HEK293 (cell line): ENCODE data around the gene JMJD7.

Experiments
- CTCF ChIA-PET: fragments of 350-600 bp; formaldehyde crosslinking; extraction: SDS; loops from one replicate; lab custom pipeline; 2021; ENCODE audit warnings: antibody characterized with exemption; lab: Yijun Ruan, JAX
- POLR2A ChIA-PET: fragments of 300-600 bp; formaldehyde crosslinking; extraction: SDS; loops from one replicate; lab custom pipeline; 2020; ENCODE audit warnings: antibody characterized with exemption, inconsistent platforms; lab: Yijun Ruan, JAX
- H3K27ac ChIP-seq: fragments of 200-500 bp; sonication (Bioruptor generic); 2 replicates; pipeline ENCODE4 v1.5.1; 2014; ENCODE audit warnings: low read depth, low read length, control low read depth, inconsistent platforms; ENCODE audit errors: extremely low read depth
- H3K36me3 ChIP-seq, 2 experiments: fragments of 200-500 bp in 1 of 2; sonication (Bioruptor generic) in 1 of 2; 1 replicate in 1 of 2; 2 replicates in 1 of 2; pipeline ENCODE4 v1.5.1; 2014 to 2017; ENCODE audit warnings: inconsistent platforms in 2 of 2, low read length in 2 of 2; ENCODE audit not compliant: control insufficient read depth in 2 of 2, insufficient read depth in 1 of 2
- H3K4me1 ChIP-seq: fragments of 200-500 bp; sonication (Bioruptor generic); 2 replicates; pipeline ENCODE4 v1.5.1; 2014; ENCODE audit warnings: mild to moderate bottlenecking, low read length, inconsistent platforms; ENCODE audit not compliant: control insufficient read depth, insufficient read depth
- H3K4me3 ChIP-seq: 2 replicates; pipeline ENCODE4 v1.5.1; 2011; ENCODE audit warnings: low read depth, mild to moderate bottlenecking, control low read depth, low read length, moderate library complexity
- H3K9me3 ChIP-seq: fragments of 200-500 bp; sonication (Bioruptor generic); 2 replicates; pipeline ENCODE4 v1.5.1; 2014; ENCODE audit warnings: low read depth, low read length, inconsistent platforms; ENCODE audit not compliant: control insufficient read depth, insufficient read depth
- CTCF ChIP-seq: fragments of 450-650 bp; formaldehyde crosslinking; IDR thresholded peaks from 2 replicates; pipeline ENCODE4 v1.5.1; 2016; ENCODE audit warnings: missing biosample characterization, missing genetic modification characterization
- GLIS1 ChIP-seq: fragments of 450-650 bp; formaldehyde crosslinking; IDR thresholded peaks from 2 replicates; pipeline ENCODE4 v1.5.1; 2016; ENCODE audit warnings: missing biosample characterization, missing genetic modification characterization
- KLF9 ChIP-seq: fragments of 450-650 bp; formaldehyde crosslinking; IDR thresholded peaks from 2 replicates; pipeline ENCODE4 v1.5.1; 2016; ENCODE audit warnings: missing biosample characterization, missing genetic modification characterization, low read depth
- PBX3 ChIP-seq: sonication (generic); formaldehyde crosslinking; IDR thresholded peaks from 2 replicates; pipeline ENCODE4 v1.8.1; 2022; ENCODE audit warnings: mild to moderate bottlenecking, moderate library complexity, missing genetic modification reagents
- TCF7L2 ChIP-seq: IDR thresholded peaks from 2 replicates; pipeline ENCODE4 v1.6.1; 2011; ENCODE audit warnings: low read depth, mild to moderate bottlenecking, inconsistent platforms, low read length, moderate library complexity, borderline replicate concordance
- TSHZ1 ChIP-seq: fragments of 450-650 bp; formaldehyde crosslinking; IDR thresholded peaks from 2 replicates; pipeline ENCODE4 v1.5.1; 2016; ENCODE audit warnings: missing biosample characterization, missing genetic modification characterization, borderline replicate concordance
- YY2 ChIP-seq: fragments of 450-650 bp; formaldehyde crosslinking; IDR thresholded peaks from 2 replicates; pipeline ENCODE4 v1.5.1; 2016; ENCODE audit warnings: missing biosample characterization, missing genetic modification characterization
- ZBTB17 ChIP-seq: fragments of 450-650 bp; formaldehyde crosslinking; IDR thresholded peaks from 2 replicates; pipeline ENCODE4 v1.5.1; 2016; ENCODE audit warnings: missing biosample characterization, missing genetic modification characterization
- ZBTB20 ChIP-seq: fragments of 450-650 bp; formaldehyde crosslinking; IDR thresholded peaks from 2 replicates; pipeline ENCODE4 v1.5.1; 2016; ENCODE audit warnings: missing biosample characterization, missing genetic modification characterization
- ZNF121 ChIP-seq: fragments of 450-650 bp; formaldehyde crosslinking; IDR thresholded peaks from 2 replicates; pipeline ENCODE4 v1.5.1; 2016; ENCODE audit warnings: missing biosample characterization, missing genetic modification characterization
- ZNF146 ChIP-seq: fragments of 450-650 bp; formaldehyde crosslinking; IDR thresholded peaks from 2 replicates; pipeline ENCODE4 v1.5.1; 2016; ENCODE audit warnings: missing biosample characterization, missing genetic modification characterization
- ZNF335 ChIP-seq: fragments of 450-650 bp; formaldehyde crosslinking; conservative IDR thresholded peaks from 2 replicates; pipeline ENCODE4 v1.5.1; 2016; ENCODE audit warnings: missing biosample characterization, missing genetic modification characterization
- ZNF530 ChIP-seq: fragments of 450-650 bp; formaldehyde crosslinking; IDR thresholded peaks from 2 replicates; pipeline ENCODE4 v1.5.1; 2016; ENCODE audit warnings: low read depth, missing biosample characterization, missing genetic modification characterization
- ZNF544 ChIP-seq: fragments of 450-650 bp; formaldehyde crosslinking; IDR thresholded peaks from 2 replicates; pipeline ENCODE4 v1.5.0; 2017; ENCODE audit warnings: missing biosample characterization, missing genetic modification characterization
- ZNF571 ChIP-seq: fragments of 450-650 bp; formaldehyde crosslinking; IDR thresholded peaks from 2 replicates; pipeline ENCODE4 v1.5.0; 2017; ENCODE audit warnings: missing biosample characterization, missing genetic modification characterization
- ZNF600 ChIP-seq: fragments of 450-650 bp; formaldehyde crosslinking; IDR thresholded peaks from 2 replicates; pipeline ENCODE4 v1.5.1; 2016; ENCODE audit warnings: missing biosample characterization, missing genetic modification characterization
- ZNF660 ChIP-seq: fragments of 450-650 bp; IDR thresholded peaks from 2 replicates; pipeline ENCODE4 v1.5.1; 2018; ENCODE audit warnings: missing biosample characterization, mild to moderate bottlenecking, missing genetic modification characterization
- ZNF785 ChIP-seq: fragments of 450-650 bp; formaldehyde crosslinking; IDR thresholded peaks from 2 replicates; pipeline ENCODE4 v1.5.1; 2016; ENCODE audit warnings: missing biosample characterization, missing genetic modification characterization
- TF ChIP-seq, protein P1 (sequence below): fragments of 450-650 bp; formaldehyde crosslinking; IDR thresholded peaks from 2 replicates; pipeline ENCODE4 v1.5.1; 2016; ENCODE audit warnings: missing biosample characterization, missing genetic modification characterization
- TF ChIP-seq, protein P2 (sequence below): fragments of 450-650 bp; formaldehyde crosslinking; IDR thresholded peaks from 2 replicates; pipeline ENCODE4 v1.5.1; 2017; ENCODE audit warnings: missing biosample characterization, missing genetic modification characterization

The JMJD7 gene

GRCh38 chr15:41884458-41884857 is 56.6 kb downstream of the JMJD7 start:
- ChIA-PET CTCF (interaction anchor here (1.2 kb wide), 1 partner anchor 85 kb away, joined by 3 read pairs; no protein-coding TSS in a partner anchor), POLR2A (no interaction called here)
- H3K4me1 ChIP-seq: no peaks in the 10 kb centered on the region
- H3K4me3 ChIP-seq: no peak overlapping the region
- H3K27ac ChIP-seq: no peak overlapping the region
- TF ChIP-seq ZNF121 (tag by site-specific recombination) (no peak), ZNF146 (no peak), KLF9 (no peak), PBX3 (CRISPR knock-in tag) (no peak), ZBTB20 (tag by site-specific recombination) (no peak), ZNF660 (tag by site-specific recombination) (no peak), ZNF544 (tag by site-specific recombination) (no peak), ZNF335 (no peak), ZNF785 (tag by site-specific recombination) (no peak), CTCF (tag by site-specific recombination) (no peak), ZNF600 (tag by site-specific recombination) (no peak), GLIS1 (tag by site-specific recombination) (no peak), ZBTB17 (tag by site-specific recombination) (no peak), ZNF530 (tag by site-specific recombination) (no peak), YY2 (tag by site-specific recombination) (no peak), TCF7L2 (no peak), TSHZ1 (tag by site-specific recombination) (no peak), ZNF571 (no peak)
- TF ChIP-seq, protein P1, sequence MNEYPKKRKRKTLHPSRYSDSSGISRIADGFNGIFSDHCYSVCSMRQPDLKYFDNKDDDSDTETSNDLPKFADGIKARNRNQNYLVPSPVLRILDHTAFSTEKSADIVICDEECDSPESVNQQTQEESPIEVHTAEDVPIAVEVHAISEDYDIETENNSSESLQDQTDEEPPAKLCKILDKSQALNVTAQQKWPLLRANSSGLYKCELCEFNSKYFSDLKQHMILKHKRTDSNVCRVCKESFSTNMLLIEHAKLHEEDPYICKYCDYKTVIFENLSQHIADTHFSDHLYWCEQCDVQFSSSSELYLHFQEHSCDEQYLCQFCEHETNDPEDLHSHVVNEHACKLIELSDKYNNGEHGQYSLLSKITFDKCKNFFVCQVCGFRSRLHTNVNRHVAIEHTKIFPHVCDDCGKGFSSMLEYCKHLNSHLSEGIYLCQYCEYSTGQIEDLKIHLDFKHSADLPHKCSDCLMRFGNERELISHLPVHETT (tag by site-specific recombination): no peak
- TF ChIP-seq, protein P2, sequence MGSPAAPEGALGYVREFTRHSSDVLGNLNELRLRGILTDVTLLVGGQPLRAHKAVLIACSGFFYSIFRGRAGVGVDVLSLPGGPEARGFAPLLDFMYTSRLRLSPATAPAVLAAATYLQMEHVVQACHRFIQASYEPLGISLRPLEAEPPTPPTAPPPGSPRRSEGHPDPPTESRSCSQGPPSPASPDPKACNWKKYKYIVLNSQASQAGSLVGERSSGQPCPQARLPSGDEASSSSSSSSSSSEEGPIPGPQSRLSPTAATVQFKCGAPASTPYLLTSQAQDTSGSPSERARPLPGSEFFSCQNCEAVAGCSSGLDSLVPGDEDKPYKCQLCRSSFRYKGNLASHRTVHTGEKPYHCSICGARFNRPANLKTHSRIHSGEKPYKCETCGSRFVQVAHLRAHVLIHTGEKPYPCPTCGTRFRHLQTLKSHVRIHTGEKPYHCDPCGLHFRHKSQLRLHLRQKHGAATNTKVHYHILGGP (tag by site-specific recombination): no peak
- H3K36me3 ChIP-seq: no peaks in the 10 kb centered on the region
- H3K9me3 ChIP-seq: no peaks in the 10 kb centered on the region
